Mucosa of gallbladder (tissue), 1 donor: Measurements from ENCODE around the gene PACS1. TPM values are rescaled to one million over a fixed set of nuclear protein-coding genes. Genes with fewer than 3 reads are reported as not detected.

Experiments used
- DNase-seq: peaks from one replicate; pipeline ENCODE4 v3.0.0-alpha.2; 2020; ENCODE audit warnings: low spot score
- total RNA-seq: library from RNA; stranded (reverse); gene quantifications from one replicate; pipeline ENCODE4 v1.2.1, GENCODE V29; 2021
- donor health status: DM: no; HTN: no; CAD: no.

Gene PACS1
- total RNA-seq, 1 donor from 2014 or later, result 68.0 TPM

DNA sequence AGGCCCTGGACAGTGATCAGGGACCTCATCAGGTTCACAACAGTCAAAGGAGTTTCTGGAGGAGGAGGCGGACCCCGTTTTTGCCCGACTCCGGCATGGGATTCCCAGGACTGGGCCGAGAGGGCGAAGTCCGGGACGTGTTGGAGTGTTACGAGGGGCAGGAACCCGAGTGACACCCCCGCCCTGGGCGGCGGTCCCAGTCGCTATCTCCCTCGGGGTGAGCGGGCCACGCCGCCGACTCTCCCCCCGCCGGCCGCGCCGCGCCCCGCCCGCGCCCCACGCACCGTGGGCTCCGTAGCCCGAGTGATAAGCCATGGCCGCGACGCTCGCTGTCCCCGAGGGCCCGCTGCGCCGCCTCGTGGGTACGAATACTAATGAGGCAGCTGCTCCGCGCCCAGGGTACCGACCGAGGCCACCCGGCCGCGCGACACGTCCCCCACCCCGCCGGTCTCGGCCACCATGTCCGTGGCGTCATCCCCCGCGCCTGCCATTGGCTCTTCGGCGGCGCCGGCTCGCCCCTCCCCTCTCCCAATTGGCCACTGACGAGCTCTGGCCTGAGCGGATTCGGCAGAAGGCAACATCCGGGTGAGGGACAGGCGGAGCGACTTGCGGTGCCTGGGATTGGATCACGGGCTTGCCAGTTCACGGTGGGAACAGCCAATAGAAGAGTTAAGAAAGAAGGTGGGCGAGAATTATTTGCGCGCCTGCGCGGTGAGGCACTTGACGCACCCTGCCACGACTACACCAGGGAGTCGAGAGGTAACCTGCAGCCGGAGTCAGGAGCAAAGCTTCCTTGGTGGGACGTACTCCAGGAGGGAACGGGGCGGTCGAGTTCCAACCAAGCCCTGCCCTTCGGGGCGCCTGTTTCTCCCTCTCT lies 218.8 kb downstream of the PACS1 start, which contains the start of gene YIF1A:
TSS of gene YIF1A (minus strand) at position 473 of the 877 bp plus-strand sequence. CDS start at position 315, 158 bp downstream.
- DNase-seq, result peak; percentile 99

DNA sequence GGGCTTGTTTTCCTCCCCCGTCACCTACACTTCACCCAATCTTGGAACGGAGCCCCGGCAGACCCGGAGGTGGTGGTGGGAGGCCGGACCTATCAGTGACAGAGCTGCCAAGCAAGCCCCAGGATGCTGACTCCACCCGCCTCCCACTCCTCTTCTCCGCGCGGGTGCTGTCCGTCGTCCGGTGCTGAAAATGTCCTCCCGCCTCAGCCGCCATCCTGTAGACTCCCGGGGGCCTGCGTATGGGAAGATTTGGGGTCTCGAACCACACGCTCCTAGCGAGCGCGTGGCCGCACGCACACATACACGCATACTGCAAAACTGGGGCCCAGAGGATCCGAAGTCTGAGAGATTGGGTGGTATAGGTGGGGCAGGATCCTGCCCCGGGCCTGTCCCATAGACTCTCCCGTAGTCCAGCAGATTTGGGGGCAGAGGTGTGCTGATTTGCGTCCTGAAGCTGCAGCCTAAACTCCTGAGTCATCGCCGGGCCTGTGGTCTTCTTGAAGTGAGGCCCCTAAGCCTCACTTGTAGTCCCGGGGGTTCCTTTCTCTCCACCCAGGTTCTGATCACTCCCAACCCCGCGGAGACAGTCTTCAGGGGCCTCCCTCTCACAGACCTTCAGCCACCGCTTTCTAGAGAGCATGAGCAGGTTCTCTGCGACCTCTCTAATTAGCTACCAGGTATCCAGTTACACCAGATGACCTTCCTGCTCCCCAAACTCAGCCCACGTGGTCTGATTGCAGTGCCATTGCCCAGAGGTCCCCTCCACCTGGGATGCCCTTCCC lies 219.7 kb downstream of the PACS1 start:
- DNase-seq, result peak; percentile 77

DNA sequence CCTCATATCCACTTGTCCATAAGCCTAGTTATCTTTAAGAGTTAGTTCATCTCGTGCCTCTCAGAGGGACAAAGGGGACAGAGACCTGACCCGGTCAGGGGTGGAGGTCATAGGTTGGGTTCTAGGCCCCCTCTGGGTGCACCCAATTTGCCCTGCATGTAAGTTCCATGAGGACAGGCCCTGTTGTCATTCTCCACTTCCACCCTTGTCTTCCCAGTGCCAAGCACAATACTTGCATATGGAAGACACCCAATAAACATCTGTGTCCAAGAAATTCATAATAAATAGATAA lies 220.2 kb downstream of the PACS1 start:
- no peak for DNase-seq

DNA sequence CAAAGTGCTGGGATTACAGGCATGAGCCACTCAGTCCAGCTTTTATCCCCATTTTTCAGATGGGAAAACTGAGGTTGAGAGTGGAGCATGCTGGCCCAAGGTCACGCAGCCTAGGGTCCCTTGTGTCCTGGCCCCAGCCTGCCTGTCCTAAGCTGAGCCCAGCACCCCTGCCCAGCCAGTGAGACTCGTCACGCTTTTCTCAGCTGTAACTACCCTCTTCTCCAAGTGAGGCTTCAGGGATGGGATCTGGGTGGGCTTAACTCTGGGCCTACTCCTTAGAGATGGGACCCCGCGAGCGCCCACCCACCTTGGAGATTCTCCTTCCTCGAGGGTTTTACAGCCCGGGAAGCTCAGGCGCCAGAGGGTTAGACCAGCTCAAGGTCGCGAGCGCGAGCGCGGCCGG lies 221.2 kb downstream of the PACS1 start:
- DNase-seq, result no peak

DNA sequence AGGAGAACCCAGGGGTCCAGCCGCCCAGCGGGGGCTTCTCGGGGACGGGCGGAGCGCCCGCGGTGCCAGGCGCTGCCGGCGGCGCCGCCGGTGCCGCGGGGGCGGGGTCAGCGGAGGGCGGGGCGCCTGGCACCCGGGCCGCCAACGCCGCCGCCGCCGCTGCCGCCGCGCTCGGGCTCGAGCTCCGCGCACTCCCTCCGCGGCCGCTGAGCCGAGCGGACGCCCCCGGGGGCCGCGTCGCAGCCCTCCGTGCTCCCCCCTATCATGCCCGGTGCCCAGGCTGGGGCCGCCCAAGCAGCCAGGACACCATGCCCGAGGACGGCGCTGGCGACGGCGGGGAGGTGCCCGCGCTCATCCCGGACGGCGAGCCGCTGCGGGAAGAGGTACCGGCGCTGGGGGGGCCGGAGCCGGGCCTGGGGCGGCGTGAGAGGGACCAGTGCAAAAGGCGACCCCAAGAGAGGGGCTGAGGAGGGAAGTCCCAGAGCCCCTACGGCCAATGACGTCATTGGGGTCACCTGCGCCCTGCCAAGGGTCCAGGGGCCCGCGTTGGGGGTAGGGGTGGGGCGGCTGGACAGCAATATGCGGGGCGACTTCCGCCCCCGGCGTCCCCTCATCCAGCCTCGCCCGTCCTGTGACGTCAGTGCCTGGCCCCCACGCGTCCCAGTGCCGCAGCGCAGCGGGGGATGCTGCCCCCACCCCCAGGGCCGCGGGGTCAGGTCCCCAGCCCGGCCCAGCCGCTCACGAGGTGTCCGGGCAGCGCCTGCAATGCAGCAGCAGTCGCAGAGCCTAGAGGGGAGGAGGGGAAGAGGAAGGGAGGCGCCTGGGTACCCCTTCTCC lies 221.9 kb downstream of the PACS1 start, which contains the start of gene TMEM151A:
TSS of gene TMEM151A (plus strand) at position 189 of the 837 bp plus-strand sequence. CDS start at position 309, 120 bp downstream.
- no peak for DNase-seq

DNA sequence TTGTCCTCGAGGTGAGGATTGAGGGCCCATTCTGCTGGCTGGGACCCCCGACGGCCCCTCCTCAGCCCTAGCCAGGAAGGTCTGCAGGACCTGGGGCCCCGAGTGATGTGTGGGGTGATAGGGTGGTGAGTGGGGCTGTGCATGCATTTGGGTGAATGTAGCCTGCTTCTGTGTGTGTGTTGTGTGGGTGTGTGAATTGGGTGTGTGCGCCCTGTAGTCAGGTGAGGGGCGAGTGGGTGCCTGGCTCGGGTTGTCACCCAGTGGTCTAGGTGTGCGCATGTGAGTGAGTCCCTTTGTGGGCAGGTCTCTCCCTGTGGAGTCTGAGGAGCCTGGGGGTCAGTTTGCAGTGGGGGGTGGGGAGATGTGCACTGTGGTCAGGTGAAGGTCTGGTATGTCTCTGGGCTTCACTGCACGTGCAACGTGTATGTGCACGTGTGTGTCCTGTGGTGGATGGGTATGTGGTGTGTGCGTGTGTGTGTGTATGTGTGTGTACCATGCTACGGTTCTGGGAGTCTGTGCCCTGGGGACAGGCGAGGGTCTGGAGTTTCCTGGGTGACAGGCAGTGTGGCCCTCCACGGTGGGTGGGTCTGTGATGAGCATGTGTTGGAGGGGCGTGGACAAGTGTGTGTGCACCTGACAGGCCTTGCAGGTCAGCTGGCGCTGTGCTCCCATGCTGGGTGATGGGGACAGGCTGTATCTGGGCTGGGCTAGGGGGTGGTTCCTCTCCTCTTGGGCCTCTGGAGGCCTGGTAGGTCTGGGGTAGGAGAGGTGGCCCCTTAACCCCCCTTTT lies 222.7 kb downstream of the PACS1 start:
- no peak for DNase-seq

DNA sequence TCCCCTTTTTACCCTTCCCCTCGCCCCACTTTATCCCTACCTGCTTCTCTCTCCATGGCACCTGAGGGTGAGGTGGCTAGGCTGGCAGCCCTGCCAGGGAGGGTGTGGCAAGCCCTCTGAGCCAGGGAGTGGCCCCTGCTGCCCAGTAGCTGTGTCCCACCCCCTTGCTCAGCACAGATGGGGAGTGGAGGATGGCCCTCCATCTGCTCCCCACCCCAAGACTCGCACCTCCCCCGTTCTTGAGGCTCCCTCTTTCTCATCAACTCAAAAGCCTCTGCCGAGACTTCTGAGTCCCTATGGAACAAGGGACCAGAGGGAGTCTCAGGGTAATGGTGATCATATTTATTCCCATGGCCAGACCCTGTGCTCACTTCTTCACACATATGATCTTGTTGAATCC lies 223.3 kb downstream of the PACS1 start:
- no peak for DNase-seq

DNA sequence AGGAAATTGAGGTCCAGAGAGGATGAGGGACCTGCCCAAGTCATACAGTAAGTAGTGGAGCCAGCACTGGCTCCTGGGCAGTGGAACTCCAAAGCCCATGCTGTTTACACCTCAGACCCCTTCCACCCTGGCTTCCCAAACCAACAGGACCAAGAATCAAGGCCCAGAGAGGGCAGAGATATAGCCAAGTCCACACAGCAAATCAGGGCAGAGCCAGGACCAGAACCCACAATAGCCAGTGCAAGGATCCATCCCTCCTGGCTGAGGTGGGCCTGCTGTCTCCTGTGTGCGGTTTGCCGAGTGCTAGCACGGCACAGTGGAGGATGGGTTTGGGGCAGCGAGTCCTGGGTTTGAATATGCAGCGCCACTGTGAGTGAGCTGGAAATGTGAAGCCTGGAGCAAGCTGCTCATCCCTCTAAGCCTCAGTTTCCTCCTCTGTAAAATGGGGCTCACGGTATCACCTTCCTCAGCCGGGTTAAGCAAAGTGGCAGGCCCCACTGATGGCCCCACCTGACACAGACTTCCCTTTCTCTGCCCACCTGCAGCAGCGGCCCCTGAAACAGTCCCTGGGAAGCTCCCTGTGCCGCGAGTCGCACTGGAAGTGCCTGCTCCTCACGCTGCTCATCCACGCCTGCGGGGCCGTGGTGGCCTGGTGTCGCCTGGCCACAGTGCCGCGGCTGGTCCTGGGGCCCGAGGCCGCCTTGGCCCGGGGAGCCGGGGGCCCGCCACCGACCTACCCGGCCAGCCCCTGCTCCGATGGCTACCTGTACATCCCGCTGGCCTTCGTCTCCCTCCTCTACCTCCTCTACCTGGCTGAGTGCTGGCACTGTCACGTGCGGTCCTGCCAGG lies 223.9 kb downstream of the PACS1 start:
- DNase-seq, result no peak

Other genes starting within 250 kb of the PACS1 start
- gene SNX32, start 236.3 kb upstream of the PACS1 start, total RNA-seq, result 1.4 TPM
- gene CFL1, start 212.1 kb upstream of the PACS1 start, total RNA-seq, result 692 TPM
- gene MUS81, start 209.8 kb upstream of the PACS1 start, total RNA-seq, result 63.1 TPM
- gene EFEMP2, start 197.5 kb upstream of the PACS1 start, total RNA-seq, result 86.5 TPM
- 2.7 TPM for gene CTSW, start 190.4 kb upstream of the PACS1 start, total RNA-seq
- gene FIBP, start 181.8 kb upstream of the PACS1 start, total RNA-seq, result 55.1 TPM
- 28.3 TPM for gene CCDC85B, start 179.6 kb upstream of the PACS1 start, total RNA-seq
- 1.2 TPM for gene FOSL1, start 169.9 kb upstream of the PACS1 start, total RNA-seq
- 44.8 TPM for gene C11orf68, start 151.2 kb upstream of the PACS1 start, total RNA-seq
- 90.1 TPM for gene DRAP1, start 150.8 kb upstream of the PACS1 start, total RNA-seq
- gene TSGA10IP, start 124.8 kb upstream of the PACS1 start, total RNA-seq, result not detected
- gene SART1, start 108.5 kb upstream of the PACS1 start, total RNA-seq, result 41.0 TPM
- gene EIF1AD, start 68.1 kb upstream of the PACS1 start, total RNA-seq, result 29.2 TPM
- 165 TPM for gene BANF1, start 67.8 kb upstream of the PACS1 start, total RNA-seq
- 1.0 TPM for gene CST6, start 58.3 kb upstream of the PACS1 start, total RNA-seq
- gene CATSPER1, start 43.8 kb upstream of the PACS1 start, total RNA-seq, result 0.92 TPM
- 0.78 TPM for gene GAL3ST3, start 21.1 kb upstream of the PACS1 start, total RNA-seq
- 161 TPM for gene SF3B2, start 17.9 kb upstream of the PACS1 start, total RNA-seq
- 60.8 TPM for gene KLC2, start 187.4 kb downstream of the PACS1 start, total RNA-seq
- 187 TPM for gene RAB1B, start 198.4 kb downstream of the PACS1 start, total RNA-seq
- 1.1 TPM for gene CNIH2, start 207.9 kb downstream of the PACS1 start, total RNA-seq
- 103 TPM for gene YIF1A, start 218.9 kb downstream of the PACS1 start, total RNA-seq
- gene TMEM151A, start 221.6 kb downstream of the PACS1 start, total RNA-seq, result 61.6 TPM
- 34.7 TPM for gene CD248, start 246.8 kb downstream of the PACS1 start, total RNA-seq